Bronchial epithelial cell (primary cell): ENCODE data around the gene RDH5. TPM values are rescaled to one million over a fixed set of nuclear protein-coding genes. Genes with fewer than 3 reads are reported as not detected.
A peak's percentile ranks its signal among the peaks of the same experiment; 100 is the strongest.

ENCODE experiments used
- DNase-seq: peaks from one replicate; pipeline ENCODE4 v3.0.0-alpha.2; 2010; ENCODE audit warnings: low read depth
- FAIRE-seq: peaks from 2 replicates; lab custom pipeline; 2011; peaks lifted over from hg19 to GRCh38; lab: Jason Lieb, UNC
- H3K27me3 ChIP-seq: 2 replicates; pipeline ENCODE4 v1.5.1; 2011; ENCODE audit warnings: low read length; ENCODE audit not compliant: control insufficient read depth, insufficient read depth
- H3K36me3 ChIP-seq: 2 replicates; pipeline ENCODE4 v1.5.1; 2011; ENCODE audit warnings: low read length; ENCODE audit not compliant: control insufficient read depth, insufficient read depth
- H3K4me3 ChIP-seq: 2 replicates; pipeline ENCODE4 v1.5.1; 2011; ENCODE audit warnings: mild to moderate bottlenecking, low read depth, low read length, control low read depth
- total RNA-seq: library from RNA; depleted of rRNA; stranded (reverse); fragments of >200 nt; gene quantifications from 2 replicates; pipeline ENCODE4 v1.2.1, GENCODE V29; 2014
- TF ChIP-seq, protein P1 (sequence below): IDR thresholded peaks from 2 replicates; pipeline ENCODE4 v1.5.1; 2011; ENCODE audit warnings: mild to moderate bottlenecking, moderate library complexity, low read length, control low read depth, inconsistent platforms; ENCODE audit not compliant: insufficient read depth, severe bottlenecking

The RDH5 gene
- total RNA-seq, 1 donor from 2014 or later = 1.1 TPM

DNA sequence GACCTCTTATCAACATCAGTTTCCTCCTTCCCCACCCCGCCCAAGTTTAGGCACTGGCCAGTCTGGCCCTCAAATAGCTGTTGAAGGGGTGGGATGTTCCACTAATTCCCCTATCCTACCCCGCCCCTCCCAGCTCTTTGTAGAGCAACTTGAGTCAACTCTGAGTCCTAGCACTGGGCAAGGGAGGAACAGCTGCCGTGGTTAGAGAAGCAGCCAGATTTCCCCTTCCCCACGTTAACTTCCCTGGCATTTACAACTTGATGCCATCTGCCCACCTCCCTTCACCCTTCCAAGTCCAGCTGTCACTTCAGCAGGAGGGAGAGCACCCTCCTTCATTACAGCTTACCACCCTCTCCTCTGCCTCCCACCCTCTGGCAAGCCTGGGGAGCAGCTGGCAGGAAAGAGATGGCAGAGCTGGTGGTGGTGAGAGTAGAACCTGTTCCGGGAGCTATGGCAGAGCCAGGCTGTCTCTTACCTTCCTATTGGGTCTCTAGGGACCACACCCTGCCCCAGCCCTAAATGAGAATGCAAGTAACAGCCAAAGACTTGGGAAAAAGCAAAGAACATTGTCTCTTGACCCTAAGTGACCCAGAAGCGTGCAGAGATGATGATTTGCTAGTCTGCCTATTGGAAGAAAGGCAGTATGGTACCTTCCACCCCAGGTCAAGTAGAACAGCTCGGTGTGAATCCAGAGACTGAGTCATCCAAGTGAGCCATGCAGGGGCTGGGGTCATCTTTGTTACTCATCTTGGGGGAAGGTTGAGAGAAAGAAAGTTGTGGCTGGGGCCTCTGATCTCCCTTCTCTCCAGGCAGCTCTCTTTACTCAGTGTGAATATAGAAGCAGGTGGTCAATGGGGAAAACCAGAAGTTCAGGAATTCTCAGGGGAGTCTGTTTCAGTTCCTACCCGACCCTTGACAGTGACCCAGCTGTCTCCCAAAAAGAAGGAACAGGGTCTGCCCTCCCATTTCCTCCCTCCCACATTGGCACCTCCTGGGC is 2.9 kb upstream of the RDH5 start:
- TF ChIP-seq, protein P1, sequence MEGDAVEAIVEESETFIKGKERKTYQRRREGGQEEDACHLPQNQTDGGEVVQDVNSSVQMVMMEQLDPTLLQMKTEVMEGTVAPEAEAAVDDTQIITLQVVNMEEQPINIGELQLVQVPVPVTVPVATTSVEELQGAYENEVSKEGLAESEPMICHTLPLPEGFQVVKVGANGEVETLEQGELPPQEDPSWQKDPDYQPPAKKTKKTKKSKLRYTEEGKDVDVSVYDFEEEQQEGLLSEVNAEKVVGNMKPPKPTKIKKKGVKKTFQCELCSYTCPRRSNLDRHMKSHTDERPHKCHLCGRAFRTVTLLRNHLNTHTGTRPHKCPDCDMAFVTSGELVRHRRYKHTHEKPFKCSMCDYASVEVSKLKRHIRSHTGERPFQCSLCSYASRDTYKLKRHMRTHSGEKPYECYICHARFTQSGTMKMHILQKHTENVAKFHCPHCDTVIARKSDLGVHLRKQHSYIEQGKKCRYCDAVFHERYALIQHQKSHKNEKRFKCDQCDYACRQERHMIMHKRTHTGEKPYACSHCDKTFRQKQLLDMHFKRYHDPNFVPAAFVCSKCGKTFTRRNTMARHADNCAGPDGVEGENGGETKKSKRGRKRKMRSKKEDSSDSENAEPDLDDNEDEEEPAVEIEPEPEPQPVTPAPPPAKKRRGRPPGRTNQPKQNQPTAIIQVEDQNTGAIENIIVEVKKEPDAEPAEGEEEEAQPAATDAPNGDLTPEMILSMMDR = no peak
- Histone ChIP-seq H3K36me3 (peaks cover 2% of the 10 kb centered on the region), H3K4me3 (peak overlapping the region; percentile 77), H3K27me3 (no peaks in the 10 kb centered on the region)
- peak; percentile 76 for DNase-seq
- FAIRE-seq = no peak

- Histone ChIP-seq H3K4me3 (no peak overlapping the region), H3K36me3 (peaks cover 2% of the 10 kb centered on the region), H3K27me3 (no peaks in the 10 kb centered on the region)
- no peak for FAIRE-seq
- TF ChIP-seq, protein P1 = no peak
- no peak for DNase-seq
Measured at GRCh38 chr12:55718015-55718414, 2.2 kb upstream of the RDH5 start.

DNA sequence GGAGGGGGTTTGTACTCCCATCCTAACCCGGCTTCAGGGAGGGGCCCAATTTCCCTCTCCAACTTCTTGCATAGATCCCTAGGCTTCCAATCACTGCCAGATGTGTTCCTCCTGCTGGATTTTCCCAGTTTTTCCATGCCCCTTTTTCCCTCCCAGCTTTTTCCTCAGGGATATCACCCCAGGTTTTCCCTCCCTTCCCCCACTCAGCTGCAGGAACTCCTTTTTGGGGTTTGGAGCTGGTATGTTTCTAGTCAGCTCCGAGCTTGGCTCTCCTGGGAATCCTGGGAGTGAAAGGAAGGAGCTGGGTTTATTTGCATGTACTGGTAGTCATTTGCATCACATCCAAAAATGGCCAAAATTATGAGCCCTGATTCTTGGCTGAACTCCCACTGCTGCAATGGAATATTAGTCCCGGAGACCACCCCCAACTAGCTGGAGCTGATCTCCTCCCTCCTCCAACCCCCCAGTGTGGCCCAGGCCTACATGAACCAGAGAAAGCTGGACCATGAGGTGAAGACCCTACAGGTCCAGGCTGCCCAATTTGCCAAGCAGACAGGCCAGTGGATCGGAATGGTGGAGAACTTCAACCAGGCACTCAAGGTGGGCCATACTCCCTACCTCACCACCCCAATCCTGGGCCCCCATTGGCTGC is 1.4 kb upstream of the RDH5 start:
- Histone ChIP-seq H3K27me3 (no peaks in the 10 kb centered on the region), H3K4me3 (no peak overlapping the region), H3K36me3 (peaks cover 4% of the 10 kb centered on the region)
- FAIRE-seq = no peak
- TF ChIP-seq, protein P1 = no peak
- DNase-seq = no peak

DNA sequence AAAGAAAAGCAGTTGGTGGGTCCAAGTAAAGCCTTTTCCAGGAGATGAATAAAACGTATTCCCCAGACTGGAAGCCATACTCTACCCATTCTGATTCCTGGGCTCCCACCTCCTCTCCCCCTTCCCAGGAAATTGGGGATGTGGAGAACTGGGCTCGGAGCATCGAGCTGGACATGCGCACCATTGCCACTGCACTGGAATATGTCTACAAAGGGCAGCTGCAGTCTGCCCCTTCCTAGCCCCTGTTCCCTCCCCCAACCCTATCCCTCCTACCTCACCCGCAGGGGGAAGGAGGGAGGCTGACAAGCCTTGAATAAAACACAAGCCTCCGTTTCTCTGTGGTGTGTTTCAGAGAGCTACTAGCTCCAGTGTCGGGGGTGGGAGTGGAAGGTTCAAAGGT is 822 bp upstream of the RDH5 start:
- H3K27me3 ChIP-seq = no peaks in the 10 kb centered on the region

GRCh38 chr12:55720894-55721444 is 776 bp downstream of the RDH5 start:
- DNase-seq (peak; percentile 80), FAIRE-seq (no peak)
- H3K4me3 ChIP-seq = no peak overlapping the region
- TF ChIP-seq, protein P1 = peak; percentile 87
- peaks cover 19% of the 10 kb centered on the region for H3K36me3 ChIP-seq
- no peaks in the 10 kb centered on the region for H3K27me3 ChIP-seq

More for the DNA sequence above, 822 bp upstream of the RDH5 start:
- Histone ChIP-seq H3K36me3 (peaks cover 10% of the 10 kb centered on the region), H3K4me3 (no peak overlapping the region)
- no peak for FAIRE-seq
- no peak for DNase-seq
- TF ChIP-seq, protein P1 = no peak
